SK-MEL-5 (cell line): ENCODE results near the gene AURKA. TPM values are rescaled to one million over a fixed set of nuclear protein-coding genes. Genes with fewer than 3 reads are reported as not detected.
A peak's percentile ranks its signal among the peaks of the same experiment; 100 is the strongest.
"Not testable (repeated sequence)": the region's sequence is repeated elsewhere in the genome, so short reads cannot be mapped to it uniquely, and the experiment has no call there.

Source experiments
- DNase-seq: peaks from one replicate; pipeline ENCODE4 v3.0.0-alpha.2; 2016; ENCODE audit warnings: low read depth, low spot score
- in situ Hi-C: cut with HindIII; loops from 2 replicates; pipeline ENCODE4 v1.10.0; 2016; ENCODE audit warnings: low sequenced_read_pairs, high pct_unique_total_duplicates, low pct_unique_long_range_greater_than_20kb
- total RNA-seq: library from RNA; depleted of rRNA; stranded (reverse); fragments of >200 nt; shearing (Covaris generic); gene quantifications from 2 replicates; pipeline ENCODE4 v1.2.3, GENCODE V29; 2014; rRNA removed

AURKA gene
- total RNA-seq, 1 experiment from 2014 or later = 68.5 TPM

- DNase-seq = peak; percentile 52
- in situ Hi-C loops = no loop called here
Measured at GRCh38 chr20:56348305-56348693, 43.7 kb downstream of the AURKA start.

- in situ Hi-C loops = no loop called here
- DNase-seq = no peak
Measured at GRCh38 chr20:56347628-56348304, 44.2 kb downstream of the AURKA start.

GRCh38 chr20:56345911-56346310 lies 46.1 kb downstream of the AURKA start:
- no peak for DNase-seq

GRCh38 chr20:56343861-56344381 lies 48.1 kb downstream of the AURKA start:
- in situ Hi-C loops = no loop called here
- DNase-seq = peak; percentile 71

More at GRCh38 chr20:56345911-56346310, 46.1 kb downstream of the AURKA start:
- in situ Hi-C loops = no loop called here

- in situ Hi-C loops = no loop called here
- DNase-seq = no peak
Measured at GRCh38 chr20:56342783-56343182, 49.2 kb downstream of the AURKA start.

- in situ Hi-C loops, DNase-seq: not testable (repeated sequence)
Measured at GRCh38 chr20:56336709-56337108, 55.3 kb downstream of the AURKA start.

GRCh38 chr20:56328861-56329260 lies 63.2 kb downstream of the AURKA start:
- peak; percentile 21 for DNase-seq
- in situ Hi-C loops = no loop called here

GRCh38 chr20:56324806-56325205 lies 67.2 kb downstream of the AURKA start:
- in situ Hi-C loops = no loop called here
- no peak for DNase-seq

GRCh38 chr20:56323656-56324055 lies 68.4 kb downstream of the AURKA start:
- in situ Hi-C loops = no loop called here
- no peak for DNase-seq

- in situ Hi-C loops = no loop called here
- peak; percentile 56 for DNase-seq
Measured at GRCh38 chr20:56323206-56323605, 68.8 kb downstream of the AURKA start.

GRCh38 chr20:56322681-56323080 lies 69.3 kb downstream of the AURKA start:
- DNase-seq = no peak
- in situ Hi-C loops = no loop called here

Other genes with a start within 250 kb of the AURKA start
- not detected in 2 replicates for gene MC3R, start 143.5 kb downstream of the AURKA start, total RNA-seq
- 186 and 201 TPM in 2 replicates for gene FAM210B, start 33.2 kb downstream of the AURKA start, total RNA-seq
- gene CSTF1, start 430 bp upstream of the AURKA start, total RNA-seq = 77.4 and 79.6 TPM in 2 replicates
- gene CASS4, start 20.0 kb upstream of the AURKA start, total RNA-seq = not detected in 2 replicates
- 118 and 130 TPM in 2 replicates for gene RTF2, start 76.4 kb upstream of the AURKA start, total RNA-seq
- not detected in 2 replicates for gene FAM209A, start 132.5 kb upstream of the AURKA start, total RNA-seq
- gene FAM209B, start 141.0 kb upstream of the AURKA start, total RNA-seq = not detected in 2 replicates
- 1.5 and 2.0 TPM in 2 replicates for gene TFAP2C, start 237.1 kb upstream of the AURKA start, total RNA-seq